GM10847 (cell line): ENCODE measurements around the gene NAP1L5.

Source experiments
- POLR2A ChIP-seq: IDR thresholded peaks from 2 replicates; pipeline ENCODE4 v1.6.1; 2011; ENCODE audit not compliant: insufficient read length; ENCODE audit errors: extremely low read depth

NAP1L5 gene

GRCh38 chr4:88730811-88731210 is 33.2 kb upstream of the NAP1L5 start:
- TF ChIP-seq POLR2A: no peak

DNA sequence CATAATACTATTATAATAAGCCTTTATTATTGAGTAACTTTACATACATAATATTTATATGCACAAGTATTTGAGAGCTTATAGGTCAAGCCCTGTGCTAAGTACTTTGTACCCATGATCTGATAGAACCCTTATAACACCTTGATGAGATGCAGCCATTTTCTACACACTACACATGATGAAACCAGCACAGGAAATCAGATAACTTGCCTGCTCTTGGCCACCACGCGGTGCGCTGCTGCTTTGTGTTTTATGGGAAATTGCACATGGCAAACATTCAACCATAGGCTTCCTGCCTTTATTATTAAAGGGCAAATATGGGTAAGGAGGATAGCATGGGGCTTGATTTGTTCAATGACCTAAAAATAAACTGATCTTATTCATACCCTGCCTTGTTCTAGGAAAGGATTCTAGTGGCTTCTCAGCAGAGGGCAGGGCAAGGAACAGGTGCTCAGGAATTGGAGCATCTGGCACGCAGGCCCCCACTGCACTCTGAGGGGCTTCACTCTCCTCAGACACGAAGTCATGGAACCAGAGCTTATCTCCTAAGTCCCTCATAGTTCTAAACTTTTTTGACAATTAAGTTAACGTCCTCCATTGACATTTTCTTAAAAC is 31.6 kb upstream of the NAP1L5 start:
- TF ChIP-seq POLR2A: no peak

DNA sequence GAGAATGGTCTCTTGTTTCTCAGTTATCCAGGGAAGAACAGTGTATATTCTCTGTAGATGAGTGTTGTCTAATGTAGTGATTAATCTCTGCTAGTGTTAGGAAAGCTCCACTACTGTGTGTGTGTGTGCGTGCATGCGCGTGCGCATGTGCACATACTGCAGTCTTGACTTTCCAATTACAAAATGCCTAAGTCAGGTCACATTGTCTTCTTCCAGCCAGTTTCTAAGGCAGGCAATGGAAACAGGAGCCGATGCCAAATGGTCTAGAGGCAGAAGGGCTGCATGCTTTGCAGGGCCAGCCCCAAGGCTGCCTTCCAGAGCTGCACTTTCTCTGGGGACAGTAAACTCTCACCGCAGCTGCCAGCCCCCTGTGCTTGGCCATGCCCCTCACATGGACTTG is 30.5 kb upstream of the NAP1L5 start:
- no peak for TF ChIP-seq POLR2A

- TF ChIP-seq POLR2A: no peak
These were observed 28.4 kb upstream of the NAP1L5 start for GRCh38 chr4:88725986-88726385.

DNA sequence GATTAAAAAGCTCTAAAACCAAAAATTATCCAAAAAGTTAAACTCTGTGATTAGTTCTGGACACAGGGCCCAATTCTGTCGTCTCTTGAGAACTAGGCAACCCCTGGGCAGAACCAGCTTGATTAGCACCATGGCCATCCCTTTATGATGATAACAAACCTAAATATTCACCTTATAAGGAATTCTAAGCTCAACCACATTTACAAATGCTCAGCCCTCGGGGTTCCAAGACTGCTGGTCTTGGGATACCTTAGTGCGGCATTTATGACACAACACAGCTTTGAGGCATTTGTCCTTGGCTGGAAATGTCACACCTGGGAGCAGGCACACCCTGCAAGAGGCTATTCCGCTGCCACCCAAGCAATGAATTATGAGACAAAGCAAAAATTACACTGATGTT is 27.5 kb upstream of the NAP1L5 start:
- no peak for TF ChIP-seq POLR2A

DNA sequence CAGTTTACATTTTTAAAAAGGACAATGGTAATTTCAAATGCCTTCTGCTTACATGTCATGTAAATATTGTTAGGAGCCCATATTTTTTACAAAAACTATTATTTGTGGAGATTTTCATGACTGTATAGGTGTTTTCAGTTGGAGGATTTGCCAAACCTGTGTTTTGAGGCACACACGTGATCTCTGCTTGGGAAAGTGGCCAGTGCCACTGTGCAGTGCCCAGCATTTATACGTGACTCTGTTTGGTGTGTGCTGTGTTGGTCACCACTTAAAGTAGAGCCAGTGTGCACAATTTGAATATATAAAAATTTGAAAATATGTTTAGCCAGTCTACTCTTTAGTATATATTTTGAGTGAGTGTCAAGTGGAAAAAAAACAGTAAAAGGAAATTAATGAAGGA is 26.8 kb upstream of the NAP1L5 start:
- TF ChIP-seq POLR2A: no peak

- TF ChIP-seq POLR2A: no peak
These were observed 25.2 kb upstream of the NAP1L5 start for GRCh38 chr4:88722828-88723227.

GRCh38 chr4:88722276-88722780 is 24.7 kb upstream of the NAP1L5 start:
- TF ChIP-seq POLR2A: no peak

GRCh38 chr4:88720451-88721428 is 23.1 kb upstream of the NAP1L5 start:
- TF ChIP-seq POLR2A: no peak

DNA sequence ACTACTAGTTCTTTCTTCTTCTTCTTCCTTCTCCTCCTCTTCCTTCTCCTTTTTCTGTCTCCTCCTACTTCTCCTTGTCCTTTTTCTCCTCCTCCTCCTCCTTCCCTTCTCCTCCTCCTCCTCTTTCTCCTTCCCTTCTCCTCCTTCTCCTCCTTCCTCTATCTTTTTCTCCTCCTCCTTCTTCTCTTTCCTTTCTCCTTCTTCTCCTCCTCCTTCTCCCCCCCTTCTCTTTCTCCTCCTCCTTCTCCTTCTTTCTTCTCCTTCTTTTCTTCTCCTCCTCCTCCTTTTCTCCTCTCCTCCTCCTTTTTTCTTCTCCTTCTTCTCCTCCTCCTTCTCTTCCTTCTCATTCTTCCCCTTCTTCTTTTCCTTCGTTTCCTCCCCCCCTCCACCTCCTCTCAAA is 21.8 kb upstream of the NAP1L5 start:
- TF ChIP-seq POLR2A: no peak

DNA sequence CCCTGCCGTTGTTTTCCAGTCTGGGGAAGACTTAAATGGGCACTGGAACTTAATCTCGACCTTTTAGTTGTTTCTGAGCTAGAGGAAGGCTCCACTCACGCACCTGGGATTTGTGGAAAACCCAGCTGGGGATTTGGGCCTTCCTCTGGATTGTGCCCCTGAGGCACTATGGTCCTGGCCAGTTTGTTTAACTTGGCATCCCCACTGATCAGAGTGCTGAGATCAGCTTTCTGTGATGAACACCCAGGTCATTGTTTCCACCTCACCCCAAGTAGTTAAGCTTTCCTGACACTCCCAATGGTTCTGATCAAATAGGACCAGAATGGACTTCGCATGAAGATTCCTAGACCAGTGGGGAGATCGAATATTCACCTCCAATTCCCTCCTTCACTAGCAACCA is 20.5 kb upstream of the NAP1L5 start:
- TF ChIP-seq POLR2A: no peak

DNA sequence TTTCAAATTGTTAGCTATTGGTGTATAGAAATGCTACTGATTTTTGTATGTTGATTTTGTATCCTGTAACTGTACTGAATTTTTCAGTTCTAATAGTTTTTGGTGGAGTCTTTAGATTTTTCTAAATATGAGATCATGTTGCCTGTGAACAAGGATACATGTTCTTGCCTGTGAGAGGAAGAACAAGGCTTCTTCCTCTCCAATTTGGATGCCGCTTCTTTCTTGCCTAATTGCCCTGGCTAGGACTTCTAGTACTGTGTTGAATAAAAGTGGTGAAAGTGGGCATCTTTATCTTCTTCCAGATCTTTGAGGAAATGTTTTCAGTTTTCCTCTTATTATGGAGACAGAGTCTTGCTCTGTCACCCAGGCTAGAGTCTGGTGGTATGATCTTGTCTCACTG is 16.2 kb upstream of the NAP1L5 start:
- no peak for TF ChIP-seq POLR2A

DNA sequence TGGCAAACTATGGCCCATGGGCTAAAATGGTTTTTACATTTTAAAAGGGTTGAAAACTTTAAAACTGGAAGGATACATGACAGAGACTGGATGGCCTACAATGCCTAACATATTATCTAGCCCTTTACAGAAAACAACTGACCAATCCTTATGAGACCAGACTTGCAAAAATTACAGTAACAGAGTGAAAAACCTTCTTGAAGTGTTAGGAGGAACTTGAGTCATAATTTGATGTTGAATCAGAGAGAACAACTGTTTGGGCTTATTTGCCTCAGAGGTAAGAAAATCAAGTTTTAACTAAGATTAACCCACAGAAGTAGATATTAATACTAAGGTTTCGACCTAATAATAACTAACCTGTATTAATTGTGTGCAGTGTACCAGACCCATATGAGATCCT is 12.4 kb upstream of the NAP1L5 start:
- no peak for TF ChIP-seq POLR2A

- no peak for TF ChIP-seq POLR2A
These were observed 8.9 kb upstream of the NAP1L5 start for GRCh38 chr4:88706574-88706973.

GRCh38 chr4:88705805-88706492 is 8.3 kb upstream of the NAP1L5 start:
- no peak for TF ChIP-seq POLR2A

DNA sequence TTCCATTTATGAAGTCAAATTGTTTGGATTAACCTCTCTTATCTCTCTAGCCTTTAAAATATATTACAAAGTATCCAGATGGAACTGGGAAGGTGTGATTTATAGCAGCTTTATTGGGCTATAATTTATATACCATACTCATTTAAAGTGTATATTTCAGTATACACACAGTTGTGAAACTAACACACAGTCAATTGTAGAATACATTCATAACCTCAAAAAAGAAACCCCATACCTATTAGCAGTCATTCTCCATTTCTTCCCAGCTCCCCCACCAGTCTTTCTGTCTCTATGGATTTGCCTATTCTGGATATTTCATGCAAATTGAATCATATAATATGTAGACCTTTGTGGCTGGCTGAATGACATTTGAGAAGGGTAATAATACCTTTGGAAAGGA is 7.6 kb upstream of the NAP1L5 start:
- no peak for TF ChIP-seq POLR2A
